ENCODE data around the gene KRTAP17-1. TPM values are rescaled to one million over a fixed set of nuclear protein-coding genes. Genes with fewer than 3 reads are reported as not detected.
"Not testable (repeated sequence)": the region's sequence is repeated elsewhere in the genome, so short reads cannot be mapped to it uniquely, and the experiment has no call there.

KRTAP17-1 gene
- total and polyA plus RNA-seq, 3 donors from 2014 or later: not detected

- H3K9me3 ChIP-seq: no peaks in the 10 kb centered on the region
- WGBS, 2 donors: no CpG with 5 or more reads among the region's 1 CpG
- TF ChIP-seq CTCF (IDR thresholded peaks at IDR 0.05) (no peak), POLR2A (IDR thresholded peaks at IDR 0.05) (no peak)
- H3K27ac ChIP-seq: no peak overlapping the region
- H3K36me3 ChIP-seq (ENCODE audit: low read depth, missing control alignments): no peaks in the 10 kb centered on the region
- intact Hi-C loops (cut with DNase I; ENCODE audit: low total_unique reads): no loop called here
- no peak overlapping the region for H3K4me3 ChIP-seq
- DNase-seq: no peak
- H3K27me3 ChIP-seq: no peaks in the 10 kb centered on the region
- no peaks in the 10 kb centered on the region for H3K4me1 ChIP-seq
Observed at GRCh38 chr17:41271858-41272257, 43.7 kb downstream of the KRTAP17-1 start.

GRCh38 chr17:41271323-41271722 lies 44.2 kb downstream of the KRTAP17-1 start:
- DNase-seq; H3K27me3 ChIP-seq; H3K9me3 ChIP-seq; H3K27ac ChIP-seq; H3K36me3 ChIP-seq (ENCODE audit: low read depth, missing control alignments); H3K4me1 ChIP-seq; H3K4me3 ChIP-seq; intact Hi-C loops (cut with DNase I; ENCODE audit: low total_unique reads): not testable (repeated sequence)
- WGBS, 2 donors: no CpG with 5 or more reads among the region's 1 CpG

- Histone ChIP-seq H3K4me1 (no peaks in the 10 kb centered on the region), H3K27ac (no peak overlapping the region), H3K27me3 (no peaks in the 10 kb centered on the region), H3K9me3 (no peaks in the 10 kb centered on the region), H3K4me3 (no peak overlapping the region), H3K36me3 (ENCODE audit: low read depth, missing control alignments) (no peaks in the 10 kb centered on the region)
- no CpG with 5 or more reads among the region's 3 CpGs for WGBS, 2 donors
- DNase-seq: no peak
- TF ChIP-seq POLR2A (IDR thresholded peaks at IDR 0.05): no peak
- TF ChIP-seq CTCF (IDR thresholded peaks at IDR 0.05): no peak
- intact Hi-C loops (cut with DNase I; ENCODE audit: low total_unique reads): no loop called here
Observed at GRCh38 chr17:41267711-41268110, 47.8 kb downstream of the KRTAP17-1 start.

- Histone ChIP-seq H3K9me3 (no peaks in the 10 kb centered on the region), H3K36me3 (ENCODE audit: low read depth, missing control alignments) (no peaks in the 10 kb centered on the region), H3K27me3 (no peaks in the 10 kb centered on the region), H3K4me1 (no peaks in the 10 kb centered on the region), H3K27ac (no peak within 1 kb of the TSS), H3K4me3 (no peak within 1 kb of the TSS)
- DNase-seq: no peak
- intact Hi-C loops (cut with DNase I; ENCODE audit: low total_unique reads): no loop called here
- TF ChIP-seq CTCF (IDR thresholded peaks at IDR 0.05): no peak
- TF ChIP-seq POLR2A (IDR thresholded peaks at IDR 0.05): no peak
- 31 to 36% methylated on average over 2 of the region's 2 CpGs for WGBS, 2 donors
Observed at GRCh38 chr17:41265078-41265477, 50.4 kb downstream of the KRTAP17-1 start, which contains the start of gene KRTAP9-6. KRTAP9-6 (plus strand) TSS chr17:41265378; CDS start chr17:41265378, 0 bp downstream.

Small RNA genes within 50 kb of the gene (small RNA-seq; reads per million reads assigned to genes)
- gene KRTAP9-10P: 0 reads per million in 2 donors

Other genes with a start within 250 kb of the KRTAP17-1 start
Only the 30 nearest of the 35 such genes appear.
- gene KRTAP4-9, start 210.3 kb downstream of the KRTAP17-1 start, total RNA-seq: not detected
- not detected for gene KRTAP4-9, start 210.3 kb downstream of the KRTAP17-1 start, polyA plus RNA-seq (ENCODE audit: insufficient read depth, low read depth, low replicate concordance)
- not detected for gene KRTAP4-11, start 197.3 kb downstream of the KRTAP17-1 start, total RNA-seq
- not detected for gene KRTAP4-11, start 197.3 kb downstream of the KRTAP17-1 start, polyA plus RNA-seq (ENCODE audit: insufficient read depth, low read depth, low replicate concordance)
- gene KRTAP4-12, start 191.5 kb downstream of the KRTAP17-1 start, total RNA-seq: not detected
- gene KRTAP4-12, start 191.5 kb downstream of the KRTAP17-1 start, polyA plus RNA-seq (ENCODE audit: insufficient read depth, low read depth, low replicate concordance): not detected
- not detected for gene KRTAP4-6, start 175.2 kb downstream of the KRTAP17-1 start, total RNA-seq
- not detected for gene KRTAP4-6, start 175.2 kb downstream of the KRTAP17-1 start, polyA plus RNA-seq (ENCODE audit: insufficient read depth, low read depth, low replicate concordance)
- gene KRTAP4-5, start 165.9 kb downstream of the KRTAP17-1 start, total RNA-seq: not detected
- gene KRTAP4-5, start 165.9 kb downstream of the KRTAP17-1 start, polyA plus RNA-seq (ENCODE audit: insufficient read depth, low read depth, low replicate concordance): not detected
- not detected for gene KRTAP4-4, start 155.0 kb downstream of the KRTAP17-1 start, total RNA-seq
- not detected for gene KRTAP4-4, start 155.0 kb downstream of the KRTAP17-1 start, polyA plus RNA-seq (ENCODE audit: insufficient read depth, low read depth, low replicate concordance)
- gene KRTAP4-3, start 147.5 kb downstream of the KRTAP17-1 start, total RNA-seq: not detected
- gene KRTAP4-3, start 147.5 kb downstream of the KRTAP17-1 start, polyA plus RNA-seq (ENCODE audit: insufficient read depth, low read depth, low replicate concordance): not detected
- not detected for gene KRTAP4-2, start 137.5 kb downstream of the KRTAP17-1 start, total RNA-seq
- not detected for gene KRTAP4-2, start 137.5 kb downstream of the KRTAP17-1 start, polyA plus RNA-seq (ENCODE audit: insufficient read depth, low read depth, low replicate concordance)
- gene KRTAP4-1, start 130.8 kb downstream of the KRTAP17-1 start, total RNA-seq: not detected
- not detected for gene KRTAP4-1, start 130.8 kb downstream of the KRTAP17-1 start, polyA plus RNA-seq (ENCODE audit: insufficient read depth, low read depth, low replicate concordance)
- not detected for gene KRTAP9-1, start 125.8 kb downstream of the KRTAP17-1 start, total RNA-seq
- not detected for gene KRTAP9-1, start 125.8 kb downstream of the KRTAP17-1 start, polyA plus RNA-seq (ENCODE audit: insufficient read depth, low read depth, low replicate concordance)
- not detected for gene KRTAP9-2, start 89.1 kb downstream of the KRTAP17-1 start, total RNA-seq
- gene KRTAP9-2, start 89.1 kb downstream of the KRTAP17-1 start, polyA plus RNA-seq (ENCODE audit: insufficient read depth, low read depth, low replicate concordance): not detected
- gene KRTAP9-3, start 83.3 kb downstream of the KRTAP17-1 start, total RNA-seq: not detected
- not detected for gene KRTAP9-3, start 83.3 kb downstream of the KRTAP17-1 start, polyA plus RNA-seq (ENCODE audit: insufficient read depth, low read depth, low replicate concordance)
- gene KRTAP9-8, start 77.7 kb downstream of the KRTAP17-1 start, total RNA-seq: not detected
- gene KRTAP9-8, start 77.7 kb downstream of the KRTAP17-1 start, polyA plus RNA-seq (ENCODE audit: insufficient read depth, low read depth, low replicate concordance): not detected
- not detected for gene KRTAP9-4, start 66.0 kb downstream of the KRTAP17-1 start, total RNA-seq
- gene KRTAP9-4, start 66.0 kb downstream of the KRTAP17-1 start, polyA plus RNA-seq (ENCODE audit: insufficient read depth, low read depth, low replicate concordance): not detected
- gene KRTAP9-9, start 60.3 kb downstream of the KRTAP17-1 start, total RNA-seq: not detected
- gene KRTAP9-9, start 60.3 kb downstream of the KRTAP17-1 start, polyA plus RNA-seq (ENCODE audit: insufficient read depth, low read depth, low replicate concordance): not detected
- gene KRTAP9-6, start 50.3 kb downstream of the KRTAP17-1 start, total RNA-seq: not detected
- gene KRTAP9-6, start 50.3 kb downstream of the KRTAP17-1 start, polyA plus RNA-seq (ENCODE audit: insufficient read depth, low read depth, low replicate concordance): not detected
- gene KRTAP9-7, start 40.0 kb downstream of the KRTAP17-1 start, total RNA-seq: under 1 TPM in 1 of 2 donors, not detected in 1; 0.47 TPM
- not detected for gene KRTAP9-7, start 40.0 kb downstream of the KRTAP17-1 start, polyA plus RNA-seq (ENCODE audit: insufficient read depth, low read depth, low replicate concordance)
- not detected for gene KRTAP29-1, start 12.9 kb downstream of the KRTAP17-1 start, total RNA-seq
- not detected for gene KRTAP29-1, start 12.9 kb downstream of the KRTAP17-1 start, polyA plus RNA-seq (ENCODE audit: insufficient read depth, low read depth, low replicate concordance)
- not detected for gene KRTAP16-1, start 6.4 kb downstream of the KRTAP17-1 start, total RNA-seq
- gene KRTAP16-1, start 6.4 kb downstream of the KRTAP17-1 start, polyA plus RNA-seq (ENCODE audit: insufficient read depth, low read depth, low replicate concordance): not detected
- 1 to 10 TPM in 1 of 2 donors, under 1 TPM in 1; 0.50 to 3.1 TPM for gene KRT33A, start 35.1 kb upstream of the KRTAP17-1 start, total RNA-seq
- gene KRT33A, start 35.1 kb upstream of the KRTAP17-1 start, polyA plus RNA-seq (ENCODE audit: insufficient read depth, low read depth, low replicate concordance): 2.3 TPM
- under 1 TPM in 1 of 2 donors, not detected in 1; 0.25 TPM for gene KRT33B, start 54.1 kb upstream of the KRTAP17-1 start, total RNA-seq
- gene KRT33B, start 54.1 kb upstream of the KRTAP17-1 start, polyA plus RNA-seq (ENCODE audit: insufficient read depth, low read depth, low replicate concordance): not detected
- under 1 TPM; 0.50 to 0.55 TPM for gene KRT34, start 66.6 kb upstream of the KRTAP17-1 start, total RNA-seq
- gene KRT34, start 66.6 kb upstream of the KRTAP17-1 start, polyA plus RNA-seq (ENCODE audit: insufficient read depth, low read depth, low replicate concordance): 1.2 TPM
- under 1 TPM in 1 of 2 donors, not detected in 1; 0.74 TPM for gene KRT31, start 81.9 kb upstream of the KRTAP17-1 start, total RNA-seq
- 0.53 TPM for gene KRT31, start 81.9 kb upstream of the KRTAP17-1 start, polyA plus RNA-seq (ENCODE audit: insufficient read depth, low read depth, low replicate concordance)
- gene KRT37, start 108.9 kb upstream of the KRTAP17-1 start, total RNA-seq: not detected
- gene KRT37, start 108.9 kb upstream of the KRTAP17-1 start, polyA plus RNA-seq (ENCODE audit: insufficient read depth, low read depth, low replicate concordance): not detected
- gene KRT38, start 125.3 kb upstream of the KRTAP17-1 start, total RNA-seq: not detected
- gene KRT38, start 125.3 kb upstream of the KRTAP17-1 start, polyA plus RNA-seq (ENCODE audit: insufficient read depth, low read depth, low replicate concordance): not detected
- gene KRT32, start 151.7 kb upstream of the KRTAP17-1 start, total RNA-seq: under 1 TPM in 1 of 2 donors, not detected in 1; 0.19 TPM
- not detected for gene KRT32, start 151.7 kb upstream of the KRTAP17-1 start, polyA plus RNA-seq (ENCODE audit: insufficient read depth, low read depth, low replicate concordance)
- gene KRT35, start 165.4 kb upstream of the KRTAP17-1 start, total RNA-seq: not detected
- gene KRT35, start 165.4 kb upstream of the KRTAP17-1 start, polyA plus RNA-seq (ENCODE audit: insufficient read depth, low read depth, low replicate concordance): 0.18 TPM
- under 1 TPM; 0.24 to 0.43 TPM for gene KRT36, start 174.2 kb upstream of the KRTAP17-1 start, total RNA-seq
- gene KRT36, start 174.2 kb upstream of the KRTAP17-1 start, polyA plus RNA-seq (ENCODE audit: insufficient read depth, low read depth, low replicate concordance): 0.24 TPM
- gene KRT13, start 189.9 kb upstream of the KRTAP17-1 start, total RNA-seq: 1 to 10 TPM; 2.4 to 7.7 TPM
- gene KRT13, start 189.9 kb upstream of the KRTAP17-1 start, polyA plus RNA-seq (ENCODE audit: insufficient read depth, low read depth, low replicate concordance): 21.4 TPM
- 10 to 100 TPM in 1 of 2 donors, 1 to 10 TPM in 1; 5.8 to 19.4 TPM for gene KRT15, start 203.2 kb upstream of the KRTAP17-1 start, total RNA-seq
- gene KRT15, start 203.2 kb upstream of the KRTAP17-1 start, polyA plus RNA-seq (ENCODE audit: insufficient read depth, low read depth, low replicate concordance): 21.7 TPM